GM21576 (cell line): ENCODE measurements around the gene EHMT1.
"Not testable (repeated sequence)": the region's sequence is repeated elsewhere in the genome, so short reads cannot be mapped to it uniquely, and the experiment has no call there.

Experiments
- ATAC-seq: cut with Tn5 transposase; IDR thresholded peaks from one replicate; pipeline ENCODE4 v1.9.1; 2021; ENCODE audit warnings: mild to moderate bottlenecking, moderate library complexity; ENCODE audit not compliant: unreplicated experiment

The EHMT1 gene

GRCh38 chr9:137800196-137801022 is 181.6 kb downstream of the EHMT1 start:
- no peak for ATAC-seq

GRCh38 chr9:137801023-137801319 is 182.2 kb downstream of the EHMT1 start:
- ATAC-seq, result no peak

- no peak for ATAC-seq
These were observed 183.2 kb downstream of the EHMT1 start for GRCh38 chr9:137802021-137802420.

GRCh38 chr9:137802521-137803243 is 183.9 kb downstream of the EHMT1 start:
- no peak for ATAC-seq

GRCh38 chr9:137804908-137805630 is 186.3 kb downstream of the EHMT1 start:
- ATAC-seq, result no peak

- no peak for ATAC-seq
These were observed 189.2 kb downstream of the EHMT1 start for GRCh38 chr9:137807721-137808703.

GRCh38 chr9:137809040-137809576 is 190.3 kb downstream of the EHMT1 start:
- no peak for ATAC-seq

GRCh38 chr9:137809726-137810450 is 191.1 kb downstream of the EHMT1 start:
- not testable (repeated sequence) for ATAC-seq

GRCh38 chr9:137811283-137811870 is 192.6 kb downstream of the EHMT1 start:
- no peak for ATAC-seq

GRCh38 chr9:137812356-137813023 is 193.7 kb downstream of the EHMT1 start:
- no peak for ATAC-seq

- no peak for ATAC-seq
These were observed 194.4 kb downstream of the EHMT1 start for GRCh38 chr9:137813167-137813566.

GRCh38 chr9:137813651-137814415 is 195.0 kb downstream of the EHMT1 start:
- no peak for ATAC-seq

GRCh38 chr9:137814436-137814835 is 195.6 kb downstream of the EHMT1 start:
- ATAC-seq, result no peak

GRCh38 chr9:137814841-137815240 is 196.0 kb downstream of the EHMT1 start:
- no peak for ATAC-seq

- ATAC-seq, result no peak
These were observed 196.8 kb downstream of the EHMT1 start for GRCh38 chr9:137815256-137816255.

- no peak for ATAC-seq
These were observed 197.9 kb downstream of the EHMT1 start for GRCh38 chr9:137816531-137817235.
